IPS-18a (cell line): Measurements from ENCODE around the gene PLA2G4B.

Source experiments
- H3K27ac ChIP-seq: one replicate; pipeline ENCODE4 v1.5.1; 2013; ENCODE audit warnings: low read length
- H3K27me3 ChIP-seq: one replicate; pipeline ENCODE4 v1.6.1; 2013; ENCODE audit warnings: mild to moderate bottlenecking, low read length; ENCODE audit not compliant: control insufficient read depth, insufficient read depth
- H3K36me3 ChIP-seq: one replicate; pipeline ENCODE4 v1.6.1; 2013; ENCODE audit warnings: low read depth, low read length; ENCODE audit not compliant: control insufficient read depth
- H3K4me1 ChIP-seq: one replicate; pipeline ENCODE4 v1.6.1; 2013; ENCODE audit warnings: low read depth, low read length; ENCODE audit not compliant: control insufficient read depth
- H3K4me3 ChIP-seq: one replicate; pipeline ENCODE4 v1.5.1; 2013; ENCODE audit warnings: low read length
- H3K9ac ChIP-seq: one replicate; pipeline ENCODE4 v1.6.1; 2013; ENCODE audit warnings: mild to moderate bottlenecking, low read length, moderate library complexity
- H3K9me3 ChIP-seq: one replicate; pipeline ENCODE4 v1.6.1; 2013; ENCODE audit warnings: low read depth, low read length; ENCODE audit not compliant: control insufficient read depth

Gene PLA2G4B

DNA sequence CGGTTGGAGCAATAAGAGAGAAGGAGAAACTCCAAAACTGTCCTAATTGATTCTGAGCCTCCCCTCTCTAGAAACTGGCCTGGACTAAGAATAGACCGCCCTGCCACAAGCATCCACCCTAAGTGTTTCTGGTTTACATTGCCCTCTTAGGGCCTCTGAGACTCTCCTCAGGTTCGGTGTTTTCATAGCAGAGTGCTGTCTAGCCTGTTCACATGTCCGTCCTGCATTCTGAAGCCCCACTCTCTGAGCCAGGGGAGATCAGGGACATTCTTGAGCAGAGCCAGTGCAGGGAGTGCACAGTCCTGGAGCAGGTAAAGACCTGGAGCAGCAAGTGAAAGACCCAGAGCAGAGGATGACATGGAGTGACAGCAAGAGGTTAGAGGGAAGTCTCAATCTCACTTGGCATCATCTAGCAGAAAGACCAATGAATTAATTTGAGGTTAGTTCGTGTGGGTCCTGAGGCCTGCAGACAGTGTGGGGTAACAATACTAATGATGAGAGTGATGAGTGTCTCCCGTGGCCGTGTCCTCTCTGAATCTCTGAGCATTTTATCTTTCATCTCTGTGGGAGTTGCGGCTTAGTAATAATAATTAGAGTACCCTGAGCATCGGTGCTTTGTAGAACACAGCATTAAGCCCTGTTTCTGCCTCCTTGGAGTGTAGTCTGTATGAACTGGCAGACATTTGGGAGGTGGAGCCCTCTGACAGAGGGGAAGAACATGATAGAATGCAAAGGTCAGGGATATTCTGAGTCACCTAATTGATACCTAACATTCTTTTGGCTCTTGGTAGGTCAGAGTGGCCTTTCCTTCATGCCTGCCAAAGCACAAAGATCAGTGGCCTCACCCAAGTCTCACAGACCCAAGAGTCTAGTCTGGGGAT lies 39.8 kb upstream of the PLA2G4B start:
- Histone ChIP-seq H3K9me3 (no peaks in the 10 kb centered on the region), H3K36me3 (no peaks in the 10 kb centered on the region), H3K4me3 (no peak overlapping the region), H3K27me3 (no peaks in the 10 kb centered on the region), H3K27ac (no peak overlapping the region), H3K9ac (no peak overlapping the region), H3K4me1 (no peaks in the 10 kb centered on the region)

DNA sequence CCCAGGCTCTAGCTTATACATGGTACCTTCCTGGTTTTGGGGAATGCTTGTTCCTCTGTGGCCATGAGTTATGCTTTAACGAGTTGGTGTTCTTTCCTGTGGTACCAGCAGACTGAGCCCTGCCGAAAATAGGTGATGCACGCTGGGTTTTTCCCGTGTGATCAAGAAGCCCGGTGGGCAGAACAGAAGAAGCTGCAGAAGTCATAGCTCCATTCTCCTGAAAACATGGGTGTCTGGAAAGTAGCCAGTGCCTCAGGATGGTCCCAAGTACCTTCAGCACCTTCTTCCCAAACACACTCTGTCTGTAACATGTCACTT lies 39.2 kb upstream of the PLA2G4B start:
- no peak overlapping the region for H3K4me3 ChIP-seq
- no peaks in the 10 kb centered on the region for H3K9me3 ChIP-seq
- no peak overlapping the region for H3K9ac ChIP-seq
- no peaks in the 10 kb centered on the region for H3K4me1 ChIP-seq
- H3K36me3 ChIP-seq, result no peaks in the 10 kb centered on the region
- H3K27ac ChIP-seq, result no peak overlapping the region
- H3K27me3 ChIP-seq, result no peaks in the 10 kb centered on the region

- H3K27me3 ChIP-seq, result no peaks in the 10 kb centered on the region
- H3K4me3 ChIP-seq, result no peak overlapping the region
- H3K36me3 ChIP-seq, result no peaks in the 10 kb centered on the region
- H3K9ac ChIP-seq, result no peak overlapping the region
- no peaks in the 10 kb centered on the region for H3K9me3 ChIP-seq
- no peaks in the 10 kb centered on the region for H3K4me1 ChIP-seq
- no peak overlapping the region for H3K27ac ChIP-seq
These were observed 37.5 kb upstream of the PLA2G4B start for GRCh38 chr15:41801185-41801584.

DNA sequence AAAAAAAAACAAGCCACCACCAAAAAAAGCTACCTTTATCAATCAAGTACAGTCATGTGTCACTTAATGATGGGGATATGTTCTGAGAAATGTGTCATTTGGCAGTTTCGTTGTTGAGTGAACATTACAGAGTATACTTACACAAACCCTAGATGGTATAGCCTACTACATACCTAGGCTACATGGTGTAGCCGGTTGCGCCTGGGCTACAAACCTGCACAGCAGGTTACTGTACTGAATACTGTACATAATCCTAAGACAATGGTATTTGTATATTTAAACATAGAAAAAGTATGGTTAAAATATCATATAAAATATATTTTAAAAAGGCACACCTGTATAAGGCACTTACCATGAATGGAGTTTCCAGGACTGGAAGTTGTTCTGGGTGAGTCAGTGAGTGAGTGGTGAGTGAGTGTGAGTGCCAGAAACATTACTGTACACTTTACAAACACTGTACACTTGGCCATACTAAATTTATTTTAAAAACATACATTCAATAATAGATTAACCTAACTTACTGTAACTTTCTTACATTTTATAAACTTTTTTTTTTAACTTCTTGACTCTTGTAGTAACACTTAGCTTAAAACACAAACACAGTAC lies 36.7 kb upstream of the PLA2G4B start:
- Histone ChIP-seq H3K4me1 (no peaks in the 10 kb centered on the region), H3K27ac (no peak overlapping the region), H3K9ac (no peak overlapping the region), H3K27me3 (no peaks in the 10 kb centered on the region), H3K36me3 (no peaks in the 10 kb centered on the region), H3K4me3 (no peak overlapping the region), H3K9me3 (no peaks in the 10 kb centered on the region)

GRCh38 chr15:41804361-41804760 lies 34.3 kb upstream of the PLA2G4B start:
- Histone ChIP-seq H3K4me1 (no peaks in the 10 kb centered on the region), H3K9ac (no peak overlapping the region), H3K36me3 (no peaks in the 10 kb centered on the region), H3K27me3 (no peaks in the 10 kb centered on the region), H3K9me3 (no peaks in the 10 kb centered on the region), H3K27ac (no peak overlapping the region), H3K4me3 (no peak overlapping the region)

DNA sequence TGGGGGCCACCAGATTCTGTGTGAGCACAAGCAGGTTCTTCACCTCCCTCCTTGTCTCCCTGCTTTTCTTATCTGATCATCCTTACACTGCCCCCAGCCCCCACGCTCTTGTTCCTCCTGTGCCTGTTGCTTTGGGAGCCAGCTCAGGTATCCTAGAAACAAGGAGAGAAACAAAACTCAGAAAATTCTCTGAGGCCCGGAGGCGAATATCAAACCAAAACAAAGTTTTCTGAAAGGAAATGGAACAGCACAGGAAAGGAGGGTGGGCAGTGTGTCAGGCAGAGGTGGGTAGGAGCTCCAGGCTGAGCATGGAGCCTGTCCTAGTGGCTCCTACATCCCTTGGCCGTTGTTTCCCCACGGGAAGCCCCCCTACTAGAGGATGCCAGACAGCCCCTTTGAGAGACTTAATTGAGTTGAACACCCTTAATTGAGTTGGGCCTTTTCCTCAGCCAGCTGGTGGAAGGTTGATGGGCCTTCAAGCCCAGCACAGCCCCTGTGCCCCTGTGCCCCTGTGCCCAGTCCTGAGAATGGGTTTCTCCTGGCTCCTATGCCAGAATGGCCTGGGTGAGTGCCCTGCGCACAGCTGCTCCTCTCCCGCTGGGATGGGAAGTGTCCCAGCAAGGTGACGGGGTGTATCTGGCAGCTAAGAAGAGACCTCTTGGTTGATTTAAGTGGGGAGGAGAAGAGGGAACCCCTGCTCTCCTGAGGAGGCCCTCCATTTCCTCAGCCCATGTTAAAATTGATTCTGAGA lies 33.6 kb upstream of the PLA2G4B start:
- no peaks in the 10 kb centered on the region for H3K36me3 ChIP-seq
- no peak overlapping the region for H3K27ac ChIP-seq
- H3K9ac ChIP-seq, result no peak overlapping the region

DNA sequence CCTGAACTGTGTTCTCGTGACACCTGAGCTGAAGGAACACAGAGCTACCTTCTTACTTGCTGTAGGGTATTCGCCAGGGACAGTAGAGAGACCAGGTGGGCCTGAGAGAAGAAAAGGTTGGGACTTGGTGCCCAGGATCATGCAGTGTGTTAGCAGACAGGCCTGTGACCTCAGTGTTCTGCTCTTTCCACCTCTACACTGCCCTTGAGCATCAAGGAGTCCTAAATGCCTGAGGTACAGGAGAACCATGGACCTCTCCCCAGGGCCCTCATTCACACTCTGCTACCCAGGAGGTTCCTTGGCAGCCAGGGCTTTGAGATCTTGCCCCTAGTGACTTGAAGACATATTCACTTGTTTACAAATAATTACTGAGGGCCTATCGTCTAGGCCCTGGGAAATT lies 32.9 kb upstream of the PLA2G4B start:
- no peak overlapping the region for H3K4me3 ChIP-seq
- H3K9ac ChIP-seq, result no peak overlapping the region
- H3K27me3 ChIP-seq, result no peaks in the 10 kb centered on the region
- H3K9me3 ChIP-seq, result no peaks in the 10 kb centered on the region
- H3K36me3 ChIP-seq, result no peaks in the 10 kb centered on the region
- no peak overlapping the region for H3K27ac ChIP-seq
- no peaks in the 10 kb centered on the region for H3K4me1 ChIP-seq

More for the DNA sequence above, 33.6 kb upstream of the PLA2G4B start:
- Histone ChIP-seq H3K9me3 (no peaks in the 10 kb centered on the region), H3K4me3 (no peak overlapping the region), H3K4me1 (no peaks in the 10 kb centered on the region), H3K27me3 (no peaks in the 10 kb centered on the region)

DNA sequence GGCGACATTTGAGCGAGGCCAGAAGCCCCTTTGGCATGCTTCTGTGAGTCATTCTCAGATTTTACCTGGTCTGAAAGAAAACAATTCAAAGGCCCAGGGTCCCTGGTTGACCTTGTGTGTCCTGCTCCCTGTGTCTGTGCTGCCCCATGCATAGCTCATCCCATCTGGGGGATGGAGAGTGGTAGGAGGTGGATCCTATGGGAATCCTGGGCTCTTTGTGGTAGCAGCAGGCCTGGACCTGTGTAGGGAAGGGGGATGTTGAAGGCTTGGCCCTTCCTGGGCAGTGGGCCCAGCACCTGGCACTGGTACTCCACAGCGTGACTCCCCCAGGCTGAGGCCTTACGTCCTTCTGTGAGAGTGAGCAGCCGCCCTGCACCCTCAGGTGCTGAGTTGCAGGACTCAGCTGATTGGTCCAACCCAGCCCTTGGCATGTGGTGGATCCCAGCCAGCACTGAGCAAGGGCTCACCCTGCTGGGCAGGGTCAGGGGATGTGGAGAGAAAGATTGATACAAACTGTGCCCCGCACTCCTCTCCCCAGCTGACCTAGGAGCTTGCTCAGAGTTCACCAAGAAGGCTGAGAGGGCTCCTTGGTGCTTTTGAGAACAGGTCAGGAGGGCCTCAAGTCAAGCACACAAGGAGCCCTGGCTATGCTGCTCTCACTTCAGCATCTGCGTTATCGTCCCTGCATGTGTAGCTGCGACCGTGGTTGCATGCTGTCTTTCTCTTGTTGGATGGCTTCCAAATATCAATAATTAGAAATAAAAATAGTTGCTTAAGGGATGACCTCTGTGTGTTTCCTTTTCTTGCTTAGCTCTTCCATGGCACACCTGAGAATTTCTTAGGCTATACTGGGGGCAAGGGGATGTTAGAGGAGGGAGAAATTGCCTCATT lies 32.1 kb upstream of the PLA2G4B start:
- Histone ChIP-seq H3K4me3 (no peak overlapping the region), H3K4me1 (no peaks in the 10 kb centered on the region), H3K9me3 (no peaks in the 10 kb centered on the region), H3K27ac (no peak overlapping the region), H3K27me3 (no peaks in the 10 kb centered on the region), H3K9ac (no peak overlapping the region), H3K36me3 (no peaks in the 10 kb centered on the region)

DNA sequence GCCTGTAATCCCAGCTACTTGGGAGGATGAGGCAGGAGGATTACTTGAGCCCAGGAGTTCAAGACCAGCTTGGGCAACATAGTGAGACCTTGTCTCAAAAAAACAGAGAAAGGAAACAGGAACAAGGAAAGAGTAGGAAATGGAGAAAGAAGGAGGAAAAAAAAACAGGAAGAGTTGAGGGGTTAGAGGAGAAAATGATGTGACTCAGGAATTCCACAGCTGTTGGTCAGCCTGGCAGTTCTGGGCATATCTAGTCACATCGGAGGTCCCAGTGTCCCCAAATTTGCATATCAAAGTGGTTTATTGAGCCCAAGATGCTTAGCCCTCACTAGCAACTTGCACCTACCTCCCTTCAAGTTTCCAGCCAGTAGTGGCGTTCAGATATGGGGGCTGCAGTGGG lies 29.5 kb upstream of the PLA2G4B start:
- no peak overlapping the region for H3K9ac ChIP-seq
- H3K27ac ChIP-seq, result no peak overlapping the region
- no peaks in the 10 kb centered on the region for H3K9me3 ChIP-seq
- H3K27me3 ChIP-seq, result no peaks in the 10 kb centered on the region
- no peaks in the 10 kb centered on the region for H3K36me3 ChIP-seq
- no peaks in the 10 kb centered on the region for H3K4me1 ChIP-seq
- H3K4me3 ChIP-seq, result no peak overlapping the region

- H3K36me3 ChIP-seq, result no peaks in the 10 kb centered on the region
- no peak overlapping the region for H3K4me3 ChIP-seq
- no peaks in the 10 kb centered on the region for H3K9me3 ChIP-seq
- H3K27me3 ChIP-seq, result no peaks in the 10 kb centered on the region
- no peaks in the 10 kb centered on the region for H3K4me1 ChIP-seq
- no peak overlapping the region for H3K9ac ChIP-seq
- no peak overlapping the region for H3K27ac ChIP-seq
These were observed 29.0 kb upstream of the PLA2G4B start for GRCh38 chr15:41809526-41810220.
